MG63 (cell line): ENCODE measurements around the gene TBRG4. TPM values are rescaled to one million over a fixed set of nuclear protein-coding genes. Genes with fewer than 3 reads are reported as not detected.
A peak's percentile ranks its signal among the peaks of the same experiment; 100 is the strongest.
"Not testable (repeated sequence)": the region's sequence is repeated elsewhere in the genome, so short reads cannot be mapped to it uniquely, and the experiment has no call there.

Experiments
- DNase-seq: peaks from one replicate; pipeline ENCODE4 v3.0.0-alpha.2; 2020
- H3K27me3 ChIP-seq: fragments of 250-450 bp; sonication (Bioruptor Pico); 2 replicates; pipeline ENCODE4 v1.5.1; 2020; ENCODE audit warnings: mild to moderate bottlenecking, moderate library complexity
- H3K36me3 ChIP-seq: fragments of 250-450 bp; sonication (Bioruptor Pico); 2 replicates; pipeline ENCODE4 v1.5.1; 2020; ENCODE audit warnings: mild to moderate bottlenecking, moderate library complexity
- H3K4me3 ChIP-seq: fragments of 250-450 bp; sonication (Bioruptor Pico); 2 replicates; pipeline ENCODE4 v1.5.1; 2020; ENCODE audit warnings: mild to moderate bottlenecking, moderate library complexity
- H3K9me3 ChIP-seq: fragments of 250-450 bp; sonication (Bioruptor Pico); 2 replicates; pipeline ENCODE4 v1.5.1; 2020; ENCODE audit warnings: mild to moderate bottlenecking, moderate library complexity
- total RNA-seq: library from RNA; depleted of rRNA; stranded (reverse); fragments of >200 nt; shearing (Covaris generic); gene quantifications from 2 replicates; pipeline ENCODE4 v1.2.3, GENCODE V29; 2014; ENCODE audit warnings: low replicate concordance

Gene TBRG4
- total RNA-seq, 1 experiment from 2014 or later, result 126 TPM

GRCh38 chr7:45126920-45127319, 15.4 kb upstream of the TBRG4 start:
- no peak for DNase-seq
- Histone ChIP-seq H3K4me3 (no peak overlapping the region), H3K9me3 (no peaks in the 10 kb centered on the region), H3K27me3 (no peaks in the 10 kb centered on the region), H3K36me3 (no peaks in the 10 kb centered on the region)

DNA sequence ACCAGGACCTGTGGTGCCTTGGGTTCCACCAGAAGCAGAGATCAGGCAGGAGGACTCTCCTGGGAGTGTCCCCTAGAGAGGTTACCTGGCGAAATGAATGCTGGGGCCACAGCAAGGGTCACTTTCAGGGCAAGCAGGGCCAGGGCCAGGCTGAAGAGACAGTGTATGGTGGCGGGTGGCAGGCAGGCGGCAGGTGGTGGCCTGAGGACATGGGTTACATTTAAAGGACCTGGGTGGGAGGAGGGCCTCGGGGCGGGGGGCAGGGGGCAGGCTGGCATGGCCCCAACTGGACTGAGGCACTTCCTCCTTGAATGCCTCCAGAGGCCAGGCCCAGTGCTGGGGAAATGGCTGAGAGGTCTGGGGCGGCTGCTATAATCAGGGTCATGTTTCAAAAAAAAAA, 14.7 kb upstream of the TBRG4 start:
- H3K36me3 ChIP-seq, result no peaks in the 10 kb centered on the region
- no peak for DNase-seq
- H3K9me3 ChIP-seq, result no peaks in the 10 kb centered on the region
- H3K4me3 ChIP-seq, result no peak overlapping the region
- H3K27me3 ChIP-seq, result no peaks in the 10 kb centered on the region

DNA sequence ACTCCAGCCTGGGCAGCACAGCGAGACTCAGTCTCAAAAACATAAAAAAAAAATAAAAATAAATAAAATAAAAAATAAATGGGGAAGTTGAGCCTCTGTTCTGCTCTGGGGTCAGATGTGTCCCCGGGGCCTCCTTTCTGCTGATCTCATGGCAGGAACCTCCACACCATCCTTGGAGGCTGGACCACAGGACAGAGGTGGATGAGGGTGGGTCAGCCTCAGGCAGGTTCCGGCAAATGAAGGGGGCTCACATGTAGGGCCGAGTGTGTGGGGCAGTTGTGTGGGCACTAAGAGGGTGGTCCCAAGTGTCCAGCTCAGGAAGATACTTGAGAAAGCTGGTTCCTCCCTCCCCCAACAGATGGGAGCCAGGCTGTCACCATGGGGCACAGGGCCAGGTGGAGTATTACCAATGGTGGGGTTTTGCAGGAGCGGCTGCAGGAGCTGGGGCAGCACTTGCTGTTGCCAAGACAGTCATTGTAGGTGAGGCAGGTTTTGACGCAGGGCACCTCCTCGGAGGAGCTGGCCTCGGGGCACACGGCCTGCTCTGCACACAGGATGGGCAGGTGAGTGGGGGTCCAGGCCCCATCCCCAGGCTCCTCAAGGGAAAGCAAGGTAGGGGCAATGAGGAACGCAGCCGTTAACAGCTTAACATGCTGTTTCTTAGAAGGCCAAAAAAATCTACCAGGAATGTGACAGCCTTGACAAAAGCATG, 13.9 kb upstream of the TBRG4 start:
- Histone ChIP-seq H3K27me3 (no peaks in the 10 kb centered on the region), H3K9me3 (no peaks in the 10 kb centered on the region), H3K4me3 (no peak overlapping the region), H3K36me3 (no peaks in the 10 kb centered on the region)
- no peak for DNase-seq

- no peak for DNase-seq
- Histone ChIP-seq H3K9me3 (no peaks in the 10 kb centered on the region), H3K27me3 (no peaks in the 10 kb centered on the region), H3K36me3 (no peaks in the 10 kb centered on the region), H3K4me3 (no peak overlapping the region)
Measured at GRCh38 chr7:45123913-45124710, 12.6 kb upstream of the TBRG4 start.

- Histone ChIP-seq H3K27me3 (no peaks in the 10 kb centered on the region), H3K36me3 (no peaks in the 10 kb centered on the region), H3K9me3 (no peaks in the 10 kb centered on the region), H3K4me3 (no peak overlapping the region)
- DNase-seq, result no peak
Measured at GRCh38 chr7:45122975-45123860, 11.7 kb upstream of the TBRG4 start.

DNA sequence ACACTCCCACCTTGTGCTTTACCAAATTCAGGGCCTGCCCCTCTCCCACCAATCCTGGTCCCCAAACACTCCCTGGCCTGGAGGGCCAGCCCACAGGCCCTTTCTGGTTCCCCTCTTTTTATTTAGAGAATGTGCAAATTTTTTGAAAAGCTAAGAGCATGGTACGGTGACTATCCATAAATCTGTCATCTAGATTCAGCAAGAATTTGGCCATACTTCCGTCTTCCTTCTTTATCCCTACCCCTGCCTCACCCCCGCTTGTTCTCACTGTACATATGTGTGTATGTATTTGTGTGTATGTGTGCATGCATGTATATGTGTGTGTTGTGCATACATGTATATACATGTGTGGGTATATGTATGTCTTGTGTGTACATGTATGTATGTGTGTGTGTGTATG, 8.1 kb upstream of the TBRG4 start:
- Histone ChIP-seq H3K36me3 (no peaks in the 10 kb centered on the region), H3K27me3 (no peaks in the 10 kb centered on the region), H3K9me3 (no peaks in the 10 kb centered on the region), H3K4me3 (no peak overlapping the region)
- DNase-seq, result no peak

- Histone ChIP-seq H3K4me3 (no peak overlapping the region), H3K36me3 (no peaks in the 10 kb centered on the region), H3K9me3 (no peaks in the 10 kb centered on the region), H3K27me3 (no peaks in the 10 kb centered on the region; the same call in 1 of the 2 replicates)
- no peak for DNase-seq
Measured at GRCh38 chr7:45118889-45119331, 7.4 kb upstream of the TBRG4 start.

DNA sequence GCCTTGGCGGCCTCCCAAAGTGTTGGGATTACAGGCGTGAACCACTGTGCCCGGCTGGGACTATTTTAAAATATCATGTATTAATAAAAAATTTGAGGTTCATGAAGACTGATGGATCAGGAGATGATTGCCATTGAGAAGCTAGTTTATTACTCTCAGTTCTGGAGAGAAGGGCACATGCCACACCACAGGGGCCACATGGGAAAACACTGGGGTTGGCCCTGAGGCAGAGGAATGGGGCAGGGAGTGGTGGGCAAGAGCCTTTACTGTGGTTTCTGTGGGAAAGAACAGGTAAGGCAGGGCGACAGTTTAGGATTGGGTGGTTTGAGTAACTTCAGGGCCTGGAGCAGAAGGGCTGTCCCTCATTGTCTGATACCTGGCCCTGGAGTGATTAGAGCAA, 6.8 kb upstream of the TBRG4 start:
- H3K27me3 ChIP-seq, result no peaks in the 10 kb centered on the region; the same call in 1 of the 2 replicates
- no peak overlapping the region for H3K4me3 ChIP-seq
- no peaks in the 10 kb centered on the region for H3K36me3 ChIP-seq
- no peak for DNase-seq
- H3K9me3 ChIP-seq, result no peaks in the 10 kb centered on the region

GRCh38 chr7:45117582-45117981, 6.1 kb upstream of the TBRG4 start:
- Histone ChIP-seq H3K36me3 (no peaks in the 10 kb centered on the region), H3K9me3 (no peaks in the 10 kb centered on the region)
- no peak for DNase-seq

DNA sequence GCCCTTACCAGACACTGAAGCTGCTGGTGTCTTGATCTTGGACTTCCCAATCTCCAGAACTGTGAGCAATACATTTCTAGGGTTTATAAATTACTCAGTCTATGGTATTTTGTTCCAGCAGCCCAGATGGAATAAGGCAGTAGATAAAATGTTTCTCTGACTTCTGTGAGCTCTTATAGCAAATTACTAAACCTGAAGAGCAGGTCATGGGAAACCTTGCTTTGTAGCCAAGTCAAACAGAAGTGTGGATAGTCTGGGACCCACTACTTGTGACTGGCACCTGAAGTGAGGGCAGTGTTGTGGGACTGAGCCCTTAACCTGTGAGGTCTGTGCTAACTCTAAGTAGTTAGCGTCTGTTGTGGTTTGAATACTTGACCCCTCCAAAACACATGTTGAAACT, 4.6 kb upstream of the TBRG4 start:
- no peaks in the 10 kb centered on the region for H3K9me3 ChIP-seq
- no peak for DNase-seq
- no peaks in the 10 kb centered on the region; the same call in 1 of the 2 replicates for H3K27me3 ChIP-seq
- no peak overlapping the region for H3K4me3 ChIP-seq
- H3K36me3 ChIP-seq, result 0 out of 2 replicates have a peak, but pooled peaks cover 4% of the 10 kb centered on the region

More at GRCh38 chr7:45117582-45117981, 6.1 kb upstream of the TBRG4 start:
- Histone ChIP-seq H3K27me3 (no peaks in the 10 kb centered on the region; the same call in 1 of the 2 replicates), H3K4me3 (no peak overlapping the region)

GRCh38 chr7:45114926-45115325, 3.4 kb upstream of the TBRG4 start:
- peaks cover 8% of the 10 kb centered on the region for H3K36me3 ChIP-seq
- DNase-seq, result no peak
- no peak overlapping the region for H3K4me3 ChIP-seq
- no peaks in the 10 kb centered on the region for H3K9me3 ChIP-seq
- H3K27me3 ChIP-seq, result no peaks in the 10 kb centered on the region; the same call in 1 of the 2 replicates

DNA sequence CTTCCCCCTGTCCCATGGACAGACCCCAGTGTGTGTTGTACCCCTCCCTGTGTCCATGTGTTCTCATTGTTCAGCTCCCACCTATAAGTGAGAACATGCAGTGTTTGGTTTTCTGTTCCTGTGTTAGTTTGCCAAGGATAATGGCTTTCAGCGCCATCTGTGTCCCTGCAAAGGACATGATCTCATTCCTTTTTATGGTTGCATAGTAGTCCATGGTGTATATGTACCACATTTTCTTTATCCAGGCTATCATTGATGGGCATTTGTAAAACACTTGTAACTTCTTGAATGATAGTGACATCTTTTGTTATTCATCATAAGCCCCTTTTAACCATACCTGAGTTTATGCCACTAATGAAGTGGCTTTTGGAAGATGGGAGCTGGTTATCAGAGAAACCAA, 2.8 kb upstream of the TBRG4 start:
- not testable (repeated sequence) for H3K4me3 ChIP-seq, H3K9me3 ChIP-seq, DNase-seq, H3K27me3 ChIP-seq
- peaks cover 13% of the 10 kb centered on the region for H3K36me3 ChIP-seq

DNA sequence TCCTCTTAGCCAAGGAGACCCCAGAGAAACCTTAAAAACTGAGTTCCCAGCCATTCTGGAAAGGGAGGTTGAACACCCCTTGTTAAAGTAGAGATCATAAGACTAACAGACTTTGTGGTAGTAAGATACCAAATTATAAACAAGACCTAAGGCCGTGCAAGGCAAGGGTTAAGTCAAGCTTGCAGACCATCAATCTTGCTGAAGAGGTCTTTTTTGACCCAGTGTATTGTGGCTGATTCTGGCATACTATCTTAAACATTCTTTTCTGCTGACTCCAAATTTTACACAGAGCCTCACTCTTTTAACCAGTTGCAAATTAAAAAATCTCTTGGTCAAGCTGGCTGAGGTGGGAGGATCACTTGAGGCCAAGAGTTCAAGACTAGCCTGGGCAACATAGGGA, 1.2 kb upstream of the TBRG4 start:
- Histone ChIP-seq H3K9me3 (no peaks in the 10 kb centered on the region), H3K4me3 (peak overlapping the region; percentile 87; the same call in 1 of the 2 replicates), H3K36me3 (peaks cover 29% of the 10 kb centered on the region), H3K27me3 (no peaks in the 10 kb centered on the region; the same call in 1 of the 2 replicates)
- DNase-seq, result no peak

- H3K36me3 ChIP-seq, result peaks cover 66% of the 10 kb centered on the region
- H3K9me3 ChIP-seq, result no peaks in the 10 kb centered on the region
- no peak for DNase-seq
- H3K4me3 ChIP-seq, result no peak overlapping the region
- H3K27me3 ChIP-seq, result no peaks in the 10 kb centered on the region
Measured at GRCh38 chr7:45108863-45109262, 2.6 kb downstream of the TBRG4 start.

- Histone ChIP-seq H3K27me3 (no peaks in the 10 kb centered on the region), H3K4me3 (no peak overlapping the region), H3K9me3 (no peaks in the 10 kb centered on the region), H3K36me3 (peaks cover 80% of the 10 kb centered on the region)
- no peak for DNase-seq
Measured at GRCh38 chr7:45107356-45107755, 4.1 kb downstream of the TBRG4 start.

- DNase-seq, result no peak
- Histone ChIP-seq H3K4me3 (no peak overlapping the region), H3K9me3 (no peaks in the 10 kb centered on the region), H3K36me3 (peaks cover 85% of the 10 kb centered on the region), H3K27me3 (no peaks in the 10 kb centered on the region)
Measured at GRCh38 chr7:45106820-45107219, 4.7 kb downstream of the TBRG4 start.
